ENCODE results near the gene TFR2.

DNA sequence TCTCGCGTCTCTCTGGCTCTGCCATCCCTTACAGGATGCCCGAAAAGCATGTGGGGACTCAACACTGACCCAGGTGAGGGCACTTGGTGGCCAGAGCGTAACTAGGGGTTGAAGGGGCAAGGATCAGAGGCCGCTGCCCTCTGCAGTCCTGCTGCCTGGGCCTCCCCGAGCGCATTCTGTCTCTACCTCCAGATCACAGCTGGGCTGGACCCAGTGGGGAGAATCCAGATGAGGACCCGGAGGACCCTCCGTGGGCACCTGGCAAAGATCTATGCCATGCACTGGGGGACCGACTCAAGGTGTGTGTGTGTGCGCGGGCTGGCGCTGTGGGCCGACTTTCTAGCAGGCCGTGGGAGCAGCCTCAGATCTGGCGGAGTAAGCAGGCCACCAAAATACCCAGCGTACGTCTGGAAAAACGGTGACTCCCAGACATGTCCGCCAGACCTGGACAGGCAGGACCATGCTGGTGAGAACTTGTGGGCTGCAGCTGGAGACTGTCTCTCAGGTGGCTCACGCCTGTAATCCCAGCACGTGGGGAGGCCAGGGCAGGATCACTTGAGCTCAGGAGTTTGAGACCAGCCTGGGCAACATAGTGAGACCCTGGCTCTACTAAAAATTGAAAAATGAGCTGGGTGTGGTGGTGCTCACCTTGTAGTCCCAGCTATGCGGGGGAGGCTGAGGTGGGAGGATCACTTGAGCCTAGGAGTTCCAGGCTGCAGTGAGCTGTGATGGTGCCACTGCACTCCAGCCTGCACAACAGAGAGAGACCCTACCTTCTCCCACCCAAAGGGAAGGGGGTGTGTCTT lies 35.4 kb upstream of the TFR2 start:
- TF ChIP-seq, protein P1, sequence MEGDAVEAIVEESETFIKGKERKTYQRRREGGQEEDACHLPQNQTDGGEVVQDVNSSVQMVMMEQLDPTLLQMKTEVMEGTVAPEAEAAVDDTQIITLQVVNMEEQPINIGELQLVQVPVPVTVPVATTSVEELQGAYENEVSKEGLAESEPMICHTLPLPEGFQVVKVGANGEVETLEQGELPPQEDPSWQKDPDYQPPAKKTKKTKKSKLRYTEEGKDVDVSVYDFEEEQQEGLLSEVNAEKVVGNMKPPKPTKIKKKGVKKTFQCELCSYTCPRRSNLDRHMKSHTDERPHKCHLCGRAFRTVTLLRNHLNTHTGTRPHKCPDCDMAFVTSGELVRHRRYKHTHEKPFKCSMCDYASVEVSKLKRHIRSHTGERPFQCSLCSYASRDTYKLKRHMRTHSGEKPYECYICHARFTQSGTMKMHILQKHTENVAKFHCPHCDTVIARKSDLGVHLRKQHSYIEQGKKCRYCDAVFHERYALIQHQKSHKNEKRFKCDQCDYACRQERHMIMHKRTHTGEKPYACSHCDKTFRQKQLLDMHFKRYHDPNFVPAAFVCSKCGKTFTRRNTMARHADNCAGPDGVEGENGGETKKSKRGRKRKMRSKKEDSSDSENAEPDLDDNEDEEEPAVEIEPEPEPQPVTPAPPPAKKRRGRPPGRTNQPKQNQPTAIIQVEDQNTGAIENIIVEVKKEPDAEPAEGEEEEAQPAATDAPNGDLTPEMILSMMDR (IDR thresholded peaks at IDR 0.05) = no peak
- TF ChIP-seq POLR2A (IDR thresholded peaks at IDR 0.05) = no peak

Data from heart left ventricle (tissue), 13 donors.